Suprapubic skin (tissue), 4 donors: ENCODE results near the gene COQ3. TPM values are rescaled to one million over a fixed set of nuclear protein-coding genes. Genes with fewer than 3 reads are reported as not detected.

Experiments
- DNase-seq, 2 donors: peaks; one replicate each; pipeline ENCODE4 v3.0.0-alpha.2; 2019; ENCODE audit warnings: low spot score in 2 of 2
- H3K27ac ChIP-seq: fragments of 200-600 bp; sonication (generic); one replicate; pipeline ENCODE4 v1.5.1; 2019
- H3K27me3 ChIP-seq: fragments of 200-600 bp; sonication (generic); one replicate; pipeline ENCODE4 v1.5.1; 2019
- H3K36me3 ChIP-seq: fragments of 200-600 bp; sonication (generic); one replicate; pipeline ENCODE4 v1.5.1; 2019
- H3K4me1 ChIP-seq: fragments of 200-600 bp; sonication (generic); one replicate; pipeline ENCODE4 v1.5.1; 2019
- H3K4me3 ChIP-seq: fragments of 200-600 bp; sonication (generic); one replicate; pipeline ENCODE4 v1.5.1; 2019; ENCODE audit warnings: mild to moderate bottlenecking
- H3K9me3 ChIP-seq: fragments of 200-600 bp; sonication (generic); one replicate; pipeline ENCODE4 v1.5.1; 2019
- CTCF ChIP-seq, 2 donors: fragments of 200-600 bp in 1 of 2; fragments of 450-650 bp in 1 of 2; sonication (generic) in 1 of 2; IDR thresholded peaks; one replicate each; pipeline ENCODE4 v1.5.1; 2016 to 2019; ENCODE audit warnings: antibody characterized with exemption in 2 of 2, mild to moderate bottlenecking in 1 of 2, moderate library complexity in 1 of 2
- EP300 ChIP-seq: sonication (generic); formaldehyde crosslinking; IDR thresholded peaks from one replicate; pipeline ENCODE4 v1.6.1; 2017; ENCODE audit warnings: antibody characterized with exemption
- POLR2A ChIP-seq, 2 donors: fragments of 450-650 bp; IDR thresholded peaks; one replicate each; pipeline ENCODE4 v1.6.1; 2017; ENCODE audit warnings: antibody characterized with exemption in 2 of 2, mild to moderate bottlenecking in 2 of 2, moderate library complexity in 2 of 2
- POLR2AphosphoS5 ChIP-seq, 3 donors: sonication (generic); formaldehyde crosslinking; IDR thresholded peaks; one replicate each; pipeline ENCODE4 v1.6.1; 2017; ENCODE audit warnings: antibody characterized with exemption in 3 of 3
- WGBS: methylation state at CpG from one replicate; pipeline ENCODE4 v1.1.5; 2018; 5-methylcytosine and 5-hydroxymethylcytosine counted together
- total RNA-seq, 4 donors: library from RNA; depleted of rRNA; stranded (reverse); fragments of >200 nt; gene quantifications; one replicate each; pipeline ENCODE4 v1.1.0, GENCODE V29; 2016

COQ3 gene
- total RNA-seq, 4 donors from 2014 or later: 1.4 to 4.7 (median 3.5) TPM

- no peak for DNase-seq
- H3K36me3 ChIP-seq: peaks cover 9% of the 10 kb centered on the region
- no peaks in the 10 kb centered on the region for H3K9me3 ChIP-seq
- H3K27me3 ChIP-seq: no peaks in the 10 kb centered on the region
- WGBS: 78% methylated on average over 9 of the region's 9 CpGs
- no peak for TF ChIP-seq POLR2A (IDR thresholded peaks at IDR 0.05)
- peaks cover 29% of the 10 kb centered on the region for H3K4me1 ChIP-seq
- H3K4me3 ChIP-seq: no peak overlapping the region
- no peak overlapping the region for H3K27ac ChIP-seq
Observed at GRCh38 chr6:99416892-99417767, 23.1 kb upstream of the COQ3 start.

DNA sequence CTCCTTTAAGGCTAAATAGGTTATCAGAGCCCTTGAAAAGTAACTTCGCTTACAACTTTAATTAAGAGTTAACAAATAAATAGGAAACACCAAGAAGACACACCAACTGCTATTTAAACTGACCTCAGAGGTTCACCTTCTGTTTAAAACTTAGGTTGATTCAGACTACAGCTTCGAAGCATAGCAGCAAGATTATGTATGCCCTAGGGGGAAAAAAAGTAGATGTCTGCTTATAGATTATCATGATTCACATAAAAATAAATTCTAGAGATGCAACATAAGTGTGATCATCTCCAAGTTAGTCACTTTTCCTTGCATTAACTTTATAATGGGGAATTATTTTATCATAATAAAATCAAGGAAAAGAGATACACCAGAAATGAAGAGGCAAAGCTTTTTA is 22.2 kb upstream of the COQ3 start:
- no peak for DNase-seq
- H3K4me1 ChIP-seq: peaks cover 21% of the 10 kb centered on the region
- no peak overlapping the region for H3K4me3 ChIP-seq
- TF ChIP-seq POLR2AphosphoS5 (IDR thresholded peaks at IDR 0.05): no peak
- no peak for TF ChIP-seq POLR2A (IDR thresholded peaks at IDR 0.05)
- TF ChIP-seq EP300: no peak
- no peak for TF ChIP-seq CTCF (IDR thresholded peaks at IDR 0.05)
- no peak overlapping the region for H3K27ac ChIP-seq
- no peaks in the 10 kb centered on the region for H3K27me3 ChIP-seq
- no peaks in the 10 kb centered on the region for H3K9me3 ChIP-seq
- H3K36me3 ChIP-seq: peaks cover 14% of the 10 kb centered on the region
- WGBS: 68% methylated on average over 2 of the region's 2 CpGs

- H3K4me1 ChIP-seq: peaks cover 18% of the 10 kb centered on the region
- TF ChIP-seq POLR2A (IDR thresholded peaks at IDR 0.05): no peak
- no peak for TF ChIP-seq POLR2AphosphoS5 (IDR thresholded peaks at IDR 0.05)
- no peak for TF ChIP-seq EP300
- TF ChIP-seq CTCF (IDR thresholded peaks at IDR 0.05): no peak
Observed at GRCh38 chr6:99415446-99415845, 21.5 kb upstream of the COQ3 start.

DNA sequence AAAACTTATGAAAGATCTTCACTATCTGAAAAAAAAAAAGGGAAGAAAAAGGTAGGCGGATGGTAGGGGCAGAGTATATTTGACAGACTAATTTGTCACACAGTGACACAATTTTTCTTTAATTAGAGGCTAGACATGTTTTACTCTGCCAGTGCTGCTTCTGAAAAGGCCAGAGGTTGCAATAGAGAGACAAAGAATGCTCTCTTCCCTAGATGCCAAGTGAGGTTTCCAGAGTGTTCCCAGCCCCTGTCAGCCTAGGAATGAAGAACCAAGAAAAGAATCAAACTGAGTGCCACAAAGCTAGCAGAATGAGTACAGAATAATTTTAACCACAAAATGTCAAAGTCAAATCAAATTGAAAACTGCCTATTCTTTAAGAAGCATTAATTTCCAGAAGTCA is 18.1 kb upstream of the COQ3 start:
- Histone ChIP-seq H3K9me3 (no peaks in the 10 kb centered on the region), H3K4me3 (no peak overlapping the region), H3K4me1 (peaks cover 15% of the 10 kb centered on the region), H3K27me3 (no peaks in the 10 kb centered on the region), H3K27ac (no peak overlapping the region), H3K36me3 (peaks cover 47% of the 10 kb centered on the region)
- TF ChIP-seq POLR2A (IDR thresholded peaks at IDR 0.05) (no peak), EP300 (no peak), POLR2AphosphoS5 (IDR thresholded peaks at IDR 0.05) (no peak), CTCF (IDR thresholded peaks at IDR 0.05) (no peak)
- WGBS: 89% methylated on average over 1 of the region's 1 CpG
- no peak for DNase-seq

More at GRCh38 chr6:99415446-99415845, 21.5 kb upstream of the COQ3 start:
- no peak for DNase-seq
- H3K27ac ChIP-seq: no peak overlapping the region
- H3K4me3 ChIP-seq: no peak overlapping the region
- H3K36me3 ChIP-seq: peaks cover 19% of the 10 kb centered on the region
- no peaks in the 10 kb centered on the region for H3K9me3 ChIP-seq
- H3K27me3 ChIP-seq: no peaks in the 10 kb centered on the region

- DNase-seq: no peak
- Histone ChIP-seq H3K27ac (no peak overlapping the region), H3K9me3 (no peaks in the 10 kb centered on the region), H3K4me3 (no peak overlapping the region), H3K36me3 (peaks cover 71% of the 10 kb centered on the region), H3K27me3 (no peaks in the 10 kb centered on the region), H3K4me1 (no peaks in the 10 kb centered on the region)
- TF ChIP-seq CTCF (IDR thresholded peaks at IDR 0.05) (no peak), POLR2AphosphoS5 (IDR thresholded peaks at IDR 0.05) (no peak), POLR2A (IDR thresholded peaks at IDR 0.05) (no peak), EP300 (no peak)
Observed at GRCh38 chr6:99409672-99410071, 15.7 kb upstream of the COQ3 start.
